PFSK-1 (cell line): Measurements from ENCODE around the gene MYH7B.

Source experiments
- POLR2AphosphoS5 ChIP-seq: IDR thresholded peaks from 2 replicates; pipeline ENCODE4 v1.6.1; 2012; ENCODE audit warnings: low read depth, mild to moderate bottlenecking, control low read depth, low read length, moderate library complexity
- SIN3A ChIP-seq: IDR thresholded peaks from 2 replicates; pipeline ENCODE4 v1.6.1; 2012; ENCODE audit warnings: mild to moderate bottlenecking, low read length, moderate library complexity, borderline replicate concordance; ENCODE audit not compliant: insufficient read depth

DNA sequence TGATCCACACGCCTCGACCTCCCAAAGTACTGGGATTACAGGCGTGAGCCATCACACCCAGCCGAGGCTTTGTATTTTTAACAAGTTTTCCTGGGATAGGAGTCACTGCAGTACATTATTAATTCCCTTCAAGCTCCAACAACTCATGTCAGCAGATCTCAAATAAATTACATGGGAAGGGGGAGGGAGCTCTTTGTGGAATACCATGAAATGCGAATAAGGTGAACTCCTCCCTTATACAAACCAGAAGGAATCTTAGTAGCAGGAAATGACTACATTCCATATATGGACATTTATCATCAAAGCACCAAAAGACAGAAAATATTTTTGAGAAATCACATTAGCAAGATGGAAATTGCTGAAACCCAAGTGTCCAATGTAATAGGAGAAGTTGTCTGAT is 3.0 kb upstream of the MYH7B start:
- TF ChIP-seq SIN3A (no peak), POLR2AphosphoS5 (no peak)
